H9 (cell line): Measurements from ENCODE around the gene CTU1. TPM values are rescaled to one million over a fixed set of nuclear protein-coding genes. Genes with fewer than 3 reads are reported as not detected.

Experiments
- DNase-seq: peaks from one replicate; pipeline ENCODE4 v3.0.0-alpha.2; 2017
- H2AFZ ChIP-seq: one replicate; pipeline ENCODE4 v1.6.1; 2013; ENCODE audit warnings: mild to moderate bottlenecking, low read length, control low read depth, moderate library complexity
- H2AK5ac ChIP-seq: 2 replicates; pipeline ENCODE4 v1.6.1; 2013; ENCODE audit warnings: low read length, control low read depth, mixed read lengths; ENCODE audit not compliant: insufficient read length
- H2BK120ac ChIP-seq: one replicate; pipeline ENCODE4 v1.6.1; 2013; ENCODE audit warnings: low read depth, mild to moderate bottlenecking, low read length, control low read depth, inconsistent platforms; ENCODE audit not compliant: poor library complexity, severe bottlenecking
- H2BK12ac ChIP-seq: 2 replicates; pipeline ENCODE4 v1.6.1; 2013; ENCODE audit warnings: low read length, control low read depth, mixed read lengths, low read depth; ENCODE audit not compliant: insufficient read length
- H2BK15ac ChIP-seq: 2 replicates; pipeline ENCODE4 v1.6.1; 2013; ENCODE audit warnings: low read depth, low read length, control low read depth
- H2BK20ac ChIP-seq: one replicate; pipeline ENCODE4 v1.6.1; 2013; ENCODE audit warnings: low read depth, mild to moderate bottlenecking, low read length, control low read depth, inconsistent platforms; ENCODE audit not compliant: poor library complexity, severe bottlenecking
- H2BK5ac ChIP-seq: 2 replicates; pipeline ENCODE4 v1.6.1; 2013; ENCODE audit warnings: low read length, control low read depth, mixed read lengths; ENCODE audit not compliant: insufficient read length
- H3K14ac ChIP-seq: 2 replicates; pipeline ENCODE4 v1.6.1; 2013; ENCODE audit warnings: low read length, control low read depth; ENCODE audit not compliant: insufficient read depth
- H3K18ac ChIP-seq: 2 replicates; pipeline ENCODE4 v1.6.1; 2013; ENCODE audit warnings: low read depth, mild to moderate bottlenecking, mixed read lengths, low read length, control low read depth; ENCODE audit not compliant: insufficient read length
- H3K23ac ChIP-seq: 2 replicates; pipeline ENCODE4 v1.6.1; 2013; ENCODE audit warnings: low read length, control low read depth, mixed read lengths, low read depth; ENCODE audit not compliant: insufficient read length
- H3K23me2 ChIP-seq: 2 replicates; pipeline ENCODE4 v1.6.1; 2013; ENCODE audit warnings: low read depth, mild to moderate bottlenecking, mixed read lengths, low read length, control low read depth; ENCODE audit not compliant: insufficient read length, poor library complexity, severe bottlenecking
- H3K27ac ChIP-seq: 2 replicates; pipeline ENCODE4 v1.5.1; 2013; ENCODE audit warnings: low read length, control low read depth, mixed read lengths, low read depth; ENCODE audit not compliant: insufficient read length
- H3K27me3 ChIP-seq: 2 replicates; pipeline ENCODE4 v1.6.1; 2013; ENCODE audit warnings: low read length, control low read depth, inconsistent platforms; ENCODE audit not compliant: insufficient read depth
- H3K4ac ChIP-seq: 2 replicates; pipeline ENCODE4 v1.6.1; 2013; ENCODE audit warnings: low read depth, mild to moderate bottlenecking, control low read depth, inconsistent platforms, low read length, moderate library complexity
- H3K4me1 ChIP-seq: 2 replicates; pipeline ENCODE4 v1.6.1; 2013; ENCODE audit warnings: low read length, control low read depth, inconsistent platforms; ENCODE audit not compliant: insufficient read depth
- H3K4me2 ChIP-seq: 2 replicates; pipeline ENCODE4 v1.6.1; 2013; ENCODE audit warnings: low read length, control low read depth, mixed read lengths; ENCODE audit not compliant: insufficient read length, insufficient read depth
- H3K56ac ChIP-seq: 2 replicates; pipeline ENCODE4 v1.6.1; 2013; ENCODE audit warnings: low read depth, mild to moderate bottlenecking, mixed read lengths, low read length, control low read depth; ENCODE audit not compliant: insufficient read length
- H3K79me1 ChIP-seq: 2 replicates; pipeline ENCODE4 v1.6.1; 2013; ENCODE audit warnings: low read depth, mild to moderate bottlenecking, moderate library complexity, low read length, control low read depth, inconsistent platforms; ENCODE audit not compliant: insufficient read depth, poor library complexity, severe bottlenecking
- H3K79me2 ChIP-seq: 2 replicates; pipeline ENCODE4 v1.6.1; 2013; ENCODE audit warnings: low read length, control low read depth, inconsistent platforms; ENCODE audit not compliant: insufficient read depth
- H3K9ac ChIP-seq: 2 replicates; pipeline ENCODE4 v1.6.1; 2013; ENCODE audit warnings: low read length, control low read depth, mixed read lengths; ENCODE audit not compliant: insufficient read length; ENCODE audit errors: extremely low read depth
- H3K9me3 ChIP-seq: one replicate; pipeline ENCODE4 v1.6.1; 2013; ENCODE audit warnings: low read depth, low read length, inconsistent platforms; ENCODE audit not compliant: control insufficient read depth
- H3T11ph ChIP-seq: one replicate; pipeline ENCODE4 v1.6.1; 2013; ENCODE audit warnings: mild to moderate bottlenecking, low read length, control low read depth, inconsistent platforms
- H4K20me1 ChIP-seq: one replicate; pipeline ENCODE4 v1.6.1; 2013; ENCODE audit not compliant: control insufficient read depth, insufficient read length, insufficient read depth
- H4K5ac ChIP-seq: 2 replicates; pipeline ENCODE4 v1.6.1; 2013; ENCODE audit warnings: low read depth, mild to moderate bottlenecking, mixed read lengths, low read length, control low read depth; ENCODE audit not compliant: insufficient read length
- H4K8ac ChIP-seq: replicated peaks from 2 replicates; pipeline ENCODE4 v1.6.1; 2013; ENCODE audit warnings: low read length, control low read depth, mixed read lengths, low read depth; ENCODE audit not compliant: insufficient read length
- H4K91ac ChIP-seq: 2 replicates; pipeline ENCODE4 v1.6.1; 2013; ENCODE audit warnings: low read depth, mild to moderate bottlenecking, moderate library complexity, mixed read lengths, low read length, control low read depth; ENCODE audit not compliant: insufficient read length
- H3K27ac Mint-ChIP-seq, 3 experiments: 2 replicates in 2 of 3; 3 replicates in 1 of 3; pipeline ENCODE4 v1.8.0; 2020 to 2021; ENCODE audit warnings: mixed read lengths in 3 of 3, mild to moderate bottlenecking in 1 of 3, moderate library complexity in 1 of 3
- H3K27me3 Mint-ChIP-seq: 2 replicates; pipeline ENCODE4 v1.8.0; 2021; ENCODE audit warnings: low read depth, mild to moderate bottlenecking, moderate library complexity, mixed read lengths
- H3K36me3 Mint-ChIP-seq, 3 experiments: 2 replicates in 2 of 3; 3 replicates in 1 of 3; pipeline ENCODE4 v1.8.0; 2020 to 2021; ENCODE audit warnings: low read depth in 3 of 3, mixed read lengths in 3 of 3; ENCODE audit not compliant: insufficient read depth in 1 of 3
- H3K4me1 Mint-ChIP-seq, 2 experiments: 2 replicates each; pipeline ENCODE4 v1.8.0; 2020; ENCODE audit warnings: mixed read lengths in 2 of 2
- H3K4me3 Mint-ChIP-seq, 2 experiments: 2 replicates in 1 of 2; 3 replicates in 1 of 2; pipeline ENCODE4 v1.8.0; 2020 to 2021; ENCODE audit warnings: mild to moderate bottlenecking in 2 of 2, mixed read lengths in 2 of 2, moderate library complexity in 1 of 2
- H3K9me3 Mint-ChIP-seq, 2 experiments: 2 replicates in 1 of 2; 3 replicates in 1 of 2; pipeline ENCODE4 v1.8.0; 2020; ENCODE audit warnings: mild to moderate bottlenecking in 2 of 2, mixed read lengths in 2 of 2, moderate library complexity in 1 of 2
- CTCF ChIP-seq: fragments of 200-600 bp; sonication (generic); conservative IDR thresholded peaks from 3 replicates; pipeline ENCODE4 v1.8.0; 2021; ENCODE audit warnings: antibody characterized with exemption, mild to moderate bottlenecking
- WGBS: extraction: QIAGEN DNeasy Blood & Tissue Kit; methylation state at CpG from one replicate; pipeline ENCODE4 v1.1.7; 2013; ENCODE audit warnings: missing lambda C conversion rate, low lambda C conversion rate, mixed read lengths; ENCODE audit not compliant: insufficient read length; ENCODE audit errors: extremely low coverage; 5-methylcytosine and 5-hydroxymethylcytosine counted together
- total RNA-seq: library from RNA; stranded (reverse); gene quantifications from 2 replicates; pipeline ENCODE4 v1.2.1, GENCODE V29; 2021

Gene CTU1
- total RNA-seq, 1 experiment from 2014 or later, result 8.8 TPM

- no peak overlapping the region for H2BK15ac ChIP-seq
- no peaks in the 10 kb centered on the region for H3K27me3 ChIP-seq
- H3K4me1 Mint-ChIP-seq, result peaks cover 5% of the 10 kb centered on the region in 2 experiments; a peak in 3 of 4 replicates
- no peak for DNase-seq
- H3K36me3 Mint-ChIP-seq, result no peaks in the 10 kb centered on the region
- no peak overlapping the region for H3K56ac ChIP-seq
- no peak overlapping the region for H2AK5ac ChIP-seq
- H3K14ac ChIP-seq, result no peak overlapping the region
- no peak overlapping the region for H2AFZ ChIP-seq
- H2BK12ac ChIP-seq, result no peak overlapping the region
- H3K23ac ChIP-seq, result no peak overlapping the region
- no peaks in the 10 kb centered on the region for H3K9me3 Mint-ChIP-seq
- H2BK20ac ChIP-seq, result no peak overlapping the region
- H2BK5ac ChIP-seq, result no peak overlapping the region
- no peak overlapping the region for H4K5ac ChIP-seq
- no peaks in the 10 kb centered on the region for H3K79me1 ChIP-seq
- no peak overlapping the region for H3K4me3 Mint-ChIP-seq
- H4K91ac ChIP-seq, result no peak overlapping the region
- H3K27me3 Mint-ChIP-seq, result peaks cover 32% of the 10 kb centered on the region
- no peak overlapping the region for H3K4me2 ChIP-seq
- H3K23me2 ChIP-seq, result no peaks in the 10 kb centered on the region
- no peaks in the 10 kb centered on the region for H3K4me1 ChIP-seq
- H4K20me1 ChIP-seq, result no peaks in the 10 kb centered on the region
- H3T11ph ChIP-seq, result no peak overlapping the region
- no peak overlapping the region for H3K18ac ChIP-seq
- no peak overlapping the region for H3K27ac ChIP-seq
- H3K79me2 ChIP-seq, result no peaks in the 10 kb centered on the region
- no CpG with 5 or more reads among the region's 6 CpGs for WGBS
- H4K8ac ChIP-seq, result no peak overlapping the region
- no peaks in the 10 kb centered on the region for H3K9me3 ChIP-seq
- H3K4ac ChIP-seq, result no peak overlapping the region
- H3K9ac ChIP-seq, result no peak overlapping the region
- H3K27ac Mint-ChIP-seq, result no peak overlapping the region
- no peak overlapping the region for H2BK120ac ChIP-seq
- no peak for TF ChIP-seq CTCF
These were observed 8.6 kb upstream of the CTU1 start for GRCh38 chr19:51116736-51117286.
